ENCODE data around the gene SGMS1. TPM values are rescaled to one million over a fixed set of nuclear protein-coding genes. Genes with fewer than 3 reads are reported as not detected.

Gene SGMS1
- total RNA-seq, 4 donors from 2014 or later: 28.3 to 44.5 (median 41.7) TPM

DNA sequence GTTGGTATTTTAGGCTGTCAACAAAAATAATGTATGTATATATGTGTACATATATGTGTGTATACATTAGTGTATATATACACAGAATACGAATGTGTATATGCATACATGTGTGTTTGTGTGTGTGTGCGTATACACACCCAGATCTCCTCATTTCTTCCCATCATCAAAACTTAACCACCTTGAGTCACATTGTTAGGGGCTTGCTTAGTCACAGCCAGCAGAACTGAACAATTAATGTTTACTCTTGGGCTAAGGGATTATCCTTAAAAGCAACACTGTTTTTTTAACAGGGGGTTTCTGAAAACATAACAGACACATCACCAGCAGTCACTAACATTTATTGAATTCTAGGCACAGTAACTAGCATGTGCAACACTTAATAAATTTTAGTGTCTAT, 289.5 kb downstream of the SGMS1 start:
- Histone ChIP-seq H3K27ac (no peak overlapping the region), H3K36me3 (no peaks in the 10 kb centered on the region), H3K4me1 (peaks cover 0 to 4% (median 0%) of the 10 kb centered on the region in 4 donors), H3K9me3 (no peaks in the 10 kb centered on the region), H3K27me3 (no peaks in the 10 kb centered on the region), H3K4me3 (no peak overlapping the region)
- in situ Hi-C loops (cut with MboI; ENCODE audit: low pct_ligation_motif_present in 1 of 4, low pct_unique_long_range_greater_than_20kb in 1 of 4, low sequenced_read_pairs in 3 of 4) (no loop called here), intact Hi-C loops (cut with DNase I; ENCODE audit: low total_unique reads) (no loop called here)
- 93 to 96% methylated on average over 2 of the region's 2 CpGs for WGBS, 2 donors (ENCODE audit: low coverage in 1 of 2)
- no peak for TF ChIP-seq EP300 (IDR thresholded peaks at IDR 0.05; ENCODE audit: low read depth)
- TF ChIP-seq POLR2A (IDR thresholded peaks at IDR 0.05): no peak
- TF ChIP-seq POLR2AphosphoS5 (IDR thresholded peaks at IDR 0.05): no peak
- TF ChIP-seq, protein P1, sequence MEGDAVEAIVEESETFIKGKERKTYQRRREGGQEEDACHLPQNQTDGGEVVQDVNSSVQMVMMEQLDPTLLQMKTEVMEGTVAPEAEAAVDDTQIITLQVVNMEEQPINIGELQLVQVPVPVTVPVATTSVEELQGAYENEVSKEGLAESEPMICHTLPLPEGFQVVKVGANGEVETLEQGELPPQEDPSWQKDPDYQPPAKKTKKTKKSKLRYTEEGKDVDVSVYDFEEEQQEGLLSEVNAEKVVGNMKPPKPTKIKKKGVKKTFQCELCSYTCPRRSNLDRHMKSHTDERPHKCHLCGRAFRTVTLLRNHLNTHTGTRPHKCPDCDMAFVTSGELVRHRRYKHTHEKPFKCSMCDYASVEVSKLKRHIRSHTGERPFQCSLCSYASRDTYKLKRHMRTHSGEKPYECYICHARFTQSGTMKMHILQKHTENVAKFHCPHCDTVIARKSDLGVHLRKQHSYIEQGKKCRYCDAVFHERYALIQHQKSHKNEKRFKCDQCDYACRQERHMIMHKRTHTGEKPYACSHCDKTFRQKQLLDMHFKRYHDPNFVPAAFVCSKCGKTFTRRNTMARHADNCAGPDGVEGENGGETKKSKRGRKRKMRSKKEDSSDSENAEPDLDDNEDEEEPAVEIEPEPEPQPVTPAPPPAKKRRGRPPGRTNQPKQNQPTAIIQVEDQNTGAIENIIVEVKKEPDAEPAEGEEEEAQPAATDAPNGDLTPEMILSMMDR (IDR thresholded peaks at IDR 0.05): no peak
- DNase-seq: no peak

- Histone ChIP-seq H3K4me3 (no peak overlapping the region), H3K27me3 (no peaks in the 10 kb centered on the region), H3K27ac (no peak overlapping the region), H3K36me3 (no peaks in the 10 kb centered on the region), H3K9me3 (no peaks in the 10 kb centered on the region), H3K4me1 (peaks cover 0 to 4% (median 0%) of the 10 kb centered on the region in 4 donors)
- no peak for TF ChIP-seq POLR2A (IDR thresholded peaks at IDR 0.05)
- DNase-seq: no peak
- intact Hi-C loops (cut with DNase I; ENCODE audit: low total_unique reads) (no loop called here), in situ Hi-C loops (cut with MboI; ENCODE audit: low pct_ligation_motif_present in 1 of 4, low pct_unique_long_range_greater_than_20kb in 1 of 4, low sequenced_read_pairs in 3 of 4) (no loop called here)
Measured at GRCh38 chr10:50333872-50334271, 289.9 kb downstream of the SGMS1 start.

DNA sequence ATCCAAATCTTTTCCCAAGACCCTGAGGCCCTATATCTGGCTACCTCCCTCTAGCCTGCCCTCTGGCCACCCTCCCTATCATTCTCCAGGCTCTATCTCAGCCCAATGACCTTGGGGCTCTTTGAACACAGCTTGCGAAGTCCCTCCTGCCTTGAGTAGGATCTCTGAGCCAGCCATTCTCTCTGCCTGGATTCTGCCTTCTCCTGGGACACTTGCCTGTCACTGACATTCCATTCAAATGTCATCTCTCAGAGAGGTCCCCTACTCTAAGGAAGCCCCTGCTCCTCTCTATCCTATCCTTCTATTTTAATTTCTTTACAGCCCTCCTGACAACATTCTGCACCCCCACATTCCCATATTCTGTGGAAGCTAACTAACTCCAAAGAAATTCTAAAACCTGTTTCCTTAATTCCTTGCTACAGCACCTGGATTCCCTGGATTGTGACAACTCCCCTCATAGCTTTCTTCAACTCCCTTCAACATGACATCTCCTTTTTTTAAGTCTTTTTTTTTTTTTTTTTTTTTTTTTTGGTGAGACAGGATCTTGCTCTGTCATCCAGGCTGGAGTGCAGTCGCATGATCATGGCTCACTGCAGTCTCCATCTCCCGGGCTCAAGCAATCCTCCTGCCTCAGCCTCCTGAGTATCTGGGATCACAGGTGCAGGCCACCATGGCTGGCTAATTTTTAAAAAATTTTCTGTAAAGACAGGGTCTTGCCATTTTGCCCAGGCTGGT, 291.5 kb downstream of the SGMS1 start:
- WGBS, 2 donors (ENCODE audit: low coverage in 1 of 2): 98 to 100% methylated on average over 2 to 3 of the region's 3 CpGs
- Histone ChIP-seq H3K4me3 (no peak overlapping the region), H3K9me3 (no peaks in the 10 kb centered on the region), H3K27me3 (no peaks in the 10 kb centered on the region), H3K4me1 (peaks cover 0 to 8% (median 2%) of the 10 kb centered on the region in 4 donors), H3K36me3 (no peaks in the 10 kb centered on the region), H3K27ac (no peak overlapping the region)
- in situ Hi-C loops (cut with MboI; ENCODE audit: low pct_ligation_motif_present in 1 of 4, low pct_unique_long_range_greater_than_20kb in 1 of 4, low sequenced_read_pairs in 3 of 4) (no loop called here), intact Hi-C loops (cut with DNase I; ENCODE audit: low total_unique reads) (no loop called here)
- TF ChIP-seq POLR2A (IDR thresholded peaks at IDR 0.05): no peak
- no peak for TF ChIP-seq EP300 (IDR thresholded peaks at IDR 0.05; ENCODE audit: low read depth)
- TF ChIP-seq, protein P1 (IDR thresholded peaks at IDR 0.05): no peak
- TF ChIP-seq POLR2AphosphoS5 (IDR thresholded peaks at IDR 0.05): no peak
- no peak for DNase-seq

GRCh38 chr10:50331486-50331885, 292.3 kb downstream of the SGMS1 start:
- DNase-seq: no peak
- no peak for TF ChIP-seq POLR2A (IDR thresholded peaks at IDR 0.05)
- no peak for TF ChIP-seq POLR2AphosphoS5 (IDR thresholded peaks at IDR 0.05)
- no peak for TF ChIP-seq EP300 (IDR thresholded peaks at IDR 0.05; ENCODE audit: low read depth)
- TF ChIP-seq, protein P1 (IDR thresholded peaks at IDR 0.05): no peak
- Histone ChIP-seq H3K27me3 (no peaks in the 10 kb centered on the region), H3K27ac (no peak overlapping the region), H3K4me1 (peaks cover 3 to 16% (median 7%) of the 10 kb centered on the region in 4 donors), H3K9me3 (no peaks in the 10 kb centered on the region), H3K36me3 (no peaks in the 10 kb centered on the region), H3K4me3 (no peak overlapping the region)
- intact Hi-C loops (cut with DNase I; ENCODE audit: low total_unique reads) (no loop called here), in situ Hi-C loops (cut with MboI; ENCODE audit: low pct_ligation_motif_present in 1 of 4, low pct_unique_long_range_greater_than_20kb in 1 of 4, low sequenced_read_pairs in 3 of 4) (no loop called here)
- 100% methylated on average over 1 to 2 of the region's 2 CpGs for WGBS, 2 donors (ENCODE audit: low coverage in 1 of 2)

Data from transverse colon (tissue), 4 donors.